ENCODE results near the gene NAB1. TPM values are rescaled to one million over a fixed set of nuclear protein-coding genes. Genes with fewer than 3 reads are reported as not detected.

NAB1 gene
- total RNA-seq, 1 experiment from 2014 or later = 36.9 TPM

DNA sequence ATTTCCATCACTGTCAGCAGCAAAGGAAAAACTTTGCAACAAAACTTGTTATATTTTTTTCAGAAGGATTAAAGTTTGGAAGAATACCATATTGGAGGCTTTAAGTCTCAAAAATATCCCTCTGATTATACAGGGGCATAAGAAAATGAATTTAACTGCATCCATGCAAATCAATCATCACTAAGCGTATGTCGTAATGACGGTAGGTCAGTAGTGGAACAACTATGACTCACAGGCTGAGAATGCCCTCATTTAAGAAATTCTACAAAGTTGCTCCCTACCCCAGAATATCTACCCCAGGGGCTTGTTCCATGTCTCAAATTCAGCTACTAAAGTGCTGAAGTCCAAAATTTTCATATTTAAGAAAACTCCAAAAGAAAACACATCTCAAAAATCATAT, 12.5 kb upstream of the NAB1 start:
- Histone ChIP-seq H3K27ac (ENCODE audit: insufficient read length, low read depth, low read length) (no peak overlapping the region), H3K79me2 (ENCODE audit: insufficient read depth, low read length) (no peaks in the 10 kb centered on the region), H4K91ac (ENCODE audit: insufficient read length, low read depth, low read length) (no peak overlapping the region), H3K4ac (ENCODE audit: low read depth, low read length) (no peak overlapping the region), H2BK120ac (ENCODE audit: low read depth, low read length, poor library complexity, severe bottlenecking) (no peak overlapping the region), H2AK5ac (ENCODE audit: insufficient read length, low read length) (no peak overlapping the region), H3K14ac (ENCODE audit: insufficient read depth, low read length) (no peak overlapping the region), H3T11ph (ENCODE audit: low read length) (no peak overlapping the region), H2BK15ac (ENCODE audit: low read depth, low read length) (no peak overlapping the region), H4K8ac (replicated peaks; ENCODE audit: insufficient read length, low read depth, low read length) (no peak overlapping the region), H3K23me2 (ENCODE audit: insufficient read length, low read depth, low read length, poor library complexity, severe bottlenecking) (no peaks in the 10 kb centered on the region), H3K18ac (ENCODE audit: insufficient read length, low read depth, low read length) (no peak overlapping the region), H3K27me3 (ENCODE audit: insufficient read depth, low read length) (no peaks in the 10 kb centered on the region), H3K4me1 (ENCODE audit: insufficient read depth, low read length) (no peaks in the 10 kb centered on the region), H2BK20ac (ENCODE audit: low read depth, low read length, poor library complexity, severe bottlenecking) (no peak overlapping the region), H3K9me3 (ENCODE audit: control insufficient read depth, low read depth, low read length) (no peaks in the 10 kb centered on the region), H4K20me1 (ENCODE audit: control insufficient read depth, insufficient read depth, insufficient read length) (no peaks in the 10 kb centered on the region), H3K4me2 (ENCODE audit: insufficient read depth, insufficient read length, low read length) (no peak overlapping the region), H4K5ac (ENCODE audit: insufficient read length, low read depth, low read length) (no peak overlapping the region), H3K23ac (ENCODE audit: insufficient read length, low read depth, low read length) (no peak overlapping the region), H3K9ac (ENCODE audit: extremely low read depth, insufficient read length, low read length) (no peak overlapping the region), H3K79me1 (ENCODE audit: insufficient read depth, low read depth, low read length, poor library complexity, severe bottlenecking) (no peaks in the 10 kb centered on the region), H2BK5ac (ENCODE audit: insufficient read length, low read length) (no peak overlapping the region), H3K56ac (ENCODE audit: insufficient read length, low read depth, low read length) (no peak overlapping the region), H2BK12ac (ENCODE audit: insufficient read length, low read depth, low read length) (no peak overlapping the region), H2AFZ (ENCODE audit: low read length) (no peak overlapping the region)
- no peak overlapping the region for H3K4me3 Mint-ChIP-seq
- no peaks in the 10 kb centered on the region for H3K36me3 Mint-ChIP-seq (ENCODE audit: insufficient read depth in 1 of 3, low read depth in 3 of 3)
- H3K4me1 Mint-ChIP-seq = peaks cover 5 to 6% of the 10 kb centered on the region in 2 experiments; a peak in 3 of 4 replicates
- WGBS (ENCODE audit: extremely low coverage, insufficient read length, low lambda C conversion rate) = no CpG with 5 or more reads among the region's 3 CpGs
- no peak overlapping the region for H3K27ac Mint-ChIP-seq
- DNase-seq = no peak
- H3K9me3 Mint-ChIP-seq = no peaks in the 10 kb centered on the region
- TF ChIP-seq, protein P1, sequence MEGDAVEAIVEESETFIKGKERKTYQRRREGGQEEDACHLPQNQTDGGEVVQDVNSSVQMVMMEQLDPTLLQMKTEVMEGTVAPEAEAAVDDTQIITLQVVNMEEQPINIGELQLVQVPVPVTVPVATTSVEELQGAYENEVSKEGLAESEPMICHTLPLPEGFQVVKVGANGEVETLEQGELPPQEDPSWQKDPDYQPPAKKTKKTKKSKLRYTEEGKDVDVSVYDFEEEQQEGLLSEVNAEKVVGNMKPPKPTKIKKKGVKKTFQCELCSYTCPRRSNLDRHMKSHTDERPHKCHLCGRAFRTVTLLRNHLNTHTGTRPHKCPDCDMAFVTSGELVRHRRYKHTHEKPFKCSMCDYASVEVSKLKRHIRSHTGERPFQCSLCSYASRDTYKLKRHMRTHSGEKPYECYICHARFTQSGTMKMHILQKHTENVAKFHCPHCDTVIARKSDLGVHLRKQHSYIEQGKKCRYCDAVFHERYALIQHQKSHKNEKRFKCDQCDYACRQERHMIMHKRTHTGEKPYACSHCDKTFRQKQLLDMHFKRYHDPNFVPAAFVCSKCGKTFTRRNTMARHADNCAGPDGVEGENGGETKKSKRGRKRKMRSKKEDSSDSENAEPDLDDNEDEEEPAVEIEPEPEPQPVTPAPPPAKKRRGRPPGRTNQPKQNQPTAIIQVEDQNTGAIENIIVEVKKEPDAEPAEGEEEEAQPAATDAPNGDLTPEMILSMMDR (conservative IDR thresholded peaks at IDR 0.05) = no peak
- no peaks in the 10 kb centered on the region for H3K27me3 Mint-ChIP-seq (ENCODE audit: low read depth)
